Loucy (cell line): ENCODE results near the gene RALGAPA1.

Source experiments
- H2AFZ ChIP-seq: fragments of 200-600 bp; sonication (generic); 2 replicates; pipeline ENCODE4 v1.6.0; 2016; ENCODE audit warnings: antibody characterized with exemption, mild to moderate bottlenecking, low read length, moderate library complexity
- H3F3A ChIP-seq: fragments of 200-600 bp; 2 replicates; pipeline ENCODE4 v1.6.0; 2016; ENCODE audit warnings: antibody characterized with exemption, low read depth, mild to moderate bottlenecking
- H3K27me3 ChIP-seq: fragments of 200-600 bp; sonication (generic); 2 replicates; pipeline ENCODE4 v1.6.1; 2014; ENCODE audit warnings: low read length, mild to moderate bottlenecking; ENCODE audit not compliant: insufficient read depth, poor library complexity, severe bottlenecking
- H3K36me3 ChIP-seq: fragments of 200-600 bp; sonication (generic); 2 replicates; pipeline ENCODE4 v1.6.1; 2016; ENCODE audit warnings: low read length; ENCODE audit not compliant: insufficient read depth
- H3K4me1 ChIP-seq: fragments of 200-600 bp; sonication (generic); 2 replicates; pipeline ENCODE4 v1.5.1; 2014; ENCODE audit warnings: low read length, mild to moderate bottlenecking; ENCODE audit not compliant: insufficient read depth, poor library complexity, severe bottlenecking
- H3K4me2 ChIP-seq: fragments of 200-600 bp; sonication (generic); 2 replicates; pipeline ENCODE4 v1.6.0; 2014; ENCODE audit warnings: antibody characterized with exemption, low read length, low read depth, mild to moderate bottlenecking; ENCODE audit not compliant: poor library complexity, severe bottlenecking
- H3K4me3 ChIP-seq: fragments of 200-600 bp; sonication (generic); 2 replicates; pipeline ENCODE4 v1.5.1; 2014; ENCODE audit warnings: low read length, mild to moderate bottlenecking, mixed read lengths; ENCODE audit not compliant: poor library complexity, severe bottlenecking
- H3K79me2 ChIP-seq: fragments of 200-600 bp; sonication (generic); 2 replicates; pipeline ENCODE4 v1.6.1; 2014; ENCODE audit warnings: low read length; ENCODE audit not compliant: insufficient read depth
- H3K9ac ChIP-seq: fragments of 200-600 bp; sonication (generic); 2 replicates; pipeline ENCODE4 v1.6.0; 2014; ENCODE audit warnings: mild to moderate bottlenecking, low read depth, low read length, moderate library complexity; ENCODE audit not compliant: poor library complexity, severe bottlenecking
- H3K9me2 ChIP-seq: fragments of 200-600 bp; sonication (generic); replicated peaks from 2 replicates; pipeline ENCODE4 v1.6.1; 2016; ENCODE audit warnings: low read depth, low read length, mixed read lengths
- H3K9me3 ChIP-seq: fragments of 200-600 bp; sonication (generic); 2 replicates; pipeline ENCODE4 v1.6.1; 2014; ENCODE audit warnings: mild to moderate bottlenecking, antibody characterized with exemption, low read length, low read depth; ENCODE audit not compliant: insufficient read depth
- H4K20me1 ChIP-seq: fragments of 200-600 bp; sonication (generic); 2 replicates; pipeline ENCODE4 v1.6.0; 2014; ENCODE audit warnings: antibody characterized with exemption, low read length, mild to moderate bottlenecking; ENCODE audit not compliant: insufficient read depth, poor library complexity, severe bottlenecking
- CTCF ChIP-seq: fragments of 200-600 bp; sonication (generic); conservative IDR thresholded peaks from 2 replicates; pipeline ENCODE4 v1.5.1; 2014; ENCODE audit warnings: mild to moderate bottlenecking, antibody characterized with exemption, low read length
- EZH2phosphoT487 ChIP-seq: fragments of 200-600 bp; IDR thresholded peaks from 2 replicates; pipeline ENCODE4 v1.6.1; 2018; ENCODE audit warnings: antibody characterized with exemption, mild to moderate bottlenecking, moderate library complexity, borderline replicate concordance

RALGAPA1 gene

GRCh38 chr14:35747379-35747778, 61.7 kb downstream of the RALGAPA1 start:
- Histone ChIP-seq H3K9me2 (no peaks in the 10 kb centered on the region), H3K9me3 (no peaks in the 10 kb centered on the region), H3K4me3 (no peak overlapping the region), H3K36me3 (peaks cover 6% of the 10 kb centered on the region; the same call in 1 of the 2 replicates), H2AFZ (no peak overlapping the region), H3K9ac (no peak overlapping the region), H3K4me2 (no peak overlapping the region), H3K27me3 (no peaks in the 10 kb centered on the region), H4K20me1 (no peaks in the 10 kb centered on the region), H3F3A (no peaks in the 10 kb centered on the region), H3K4me1 (no peaks in the 10 kb centered on the region), H3K79me2 (no peaks in the 10 kb centered on the region)
- TF ChIP-seq CTCF = no peak
- no peak for TF ChIP-seq EZH2phosphoT487

- Histone ChIP-seq H3K27me3 (no peaks in the 10 kb centered on the region), H3K9me3 (no peaks in the 10 kb centered on the region), H3K9me2 (no peaks in the 10 kb centered on the region), H3K4me3 (no peak overlapping the region), H3K79me2 (no peaks in the 10 kb centered on the region), H3F3A (no peaks in the 10 kb centered on the region), H2AFZ (no peak overlapping the region), H3K36me3 (no peaks in the 10 kb centered on the region), H3K9ac (no peak overlapping the region), H3K4me1 (no peaks in the 10 kb centered on the region), H3K4me2 (no peak overlapping the region), H4K20me1 (no peaks in the 10 kb centered on the region)
- no peak for TF ChIP-seq EZH2phosphoT487
- TF ChIP-seq CTCF = no peak
Measured at GRCh38 chr14:35742442-35742841, 66.7 kb downstream of the RALGAPA1 start.

GRCh38 chr14:35742032-35742371, 67.1 kb downstream of the RALGAPA1 start:
- Histone ChIP-seq H3K9ac (no peak overlapping the region), H3K36me3 (no peaks in the 10 kb centered on the region)

GRCh38 chr14:35741345-35742031, 67.6 kb downstream of the RALGAPA1 start:
- no peaks in the 10 kb centered on the region for H3K36me3 ChIP-seq
- no peak for TF ChIP-seq CTCF
- TF ChIP-seq EZH2phosphoT487 = no peak
- H3K9ac ChIP-seq = no peak overlapping the region

More at GRCh38 chr14:35742032-35742371, 67.1 kb downstream of the RALGAPA1 start:
- no peaks in the 10 kb centered on the region for H3K9me2 ChIP-seq
- H3K79me2 ChIP-seq = no peaks in the 10 kb centered on the region
- no peak overlapping the region for H3K4me3 ChIP-seq
- H3F3A ChIP-seq = no peaks in the 10 kb centered on the region
- no peak overlapping the region for H3K4me2 ChIP-seq
- no peaks in the 10 kb centered on the region for H4K20me1 ChIP-seq
- no peaks in the 10 kb centered on the region for H3K9me3 ChIP-seq
- no peak overlapping the region for H2AFZ ChIP-seq
- H3K4me1 ChIP-seq = no peaks in the 10 kb centered on the region
- TF ChIP-seq EZH2phosphoT487 = no peak
- no peaks in the 10 kb centered on the region for H3K27me3 ChIP-seq

More at GRCh38 chr14:35741345-35742031, 67.6 kb downstream of the RALGAPA1 start:
- no peak overlapping the region for H2AFZ ChIP-seq
- no peaks in the 10 kb centered on the region for H3K9me2 ChIP-seq
- H3F3A ChIP-seq = no peaks in the 10 kb centered on the region
- no peak overlapping the region for H3K4me3 ChIP-seq
- no peaks in the 10 kb centered on the region for H3K79me2 ChIP-seq
- H3K27me3 ChIP-seq = no peaks in the 10 kb centered on the region
- no peaks in the 10 kb centered on the region for H3K9me3 ChIP-seq
- H4K20me1 ChIP-seq = no peaks in the 10 kb centered on the region
- H3K4me2 ChIP-seq = no peak overlapping the region
- no peaks in the 10 kb centered on the region for H3K4me1 ChIP-seq
